GM19463 (cell line): ENCODE results near the gene DOK7.
"Not testable (repeated sequence)": the region's sequence is repeated elsewhere in the genome, so short reads cannot be mapped to it uniquely, and the experiment has no call there.

ENCODE experiments used
- ATAC-seq: cut with Tn5 transposase; IDR thresholded peaks from one replicate; pipeline ENCODE4 v1.9.1; 2021; ENCODE audit warnings: mild to moderate bottlenecking, moderate library complexity; ENCODE audit not compliant: unreplicated experiment

Gene DOK7

DNA sequence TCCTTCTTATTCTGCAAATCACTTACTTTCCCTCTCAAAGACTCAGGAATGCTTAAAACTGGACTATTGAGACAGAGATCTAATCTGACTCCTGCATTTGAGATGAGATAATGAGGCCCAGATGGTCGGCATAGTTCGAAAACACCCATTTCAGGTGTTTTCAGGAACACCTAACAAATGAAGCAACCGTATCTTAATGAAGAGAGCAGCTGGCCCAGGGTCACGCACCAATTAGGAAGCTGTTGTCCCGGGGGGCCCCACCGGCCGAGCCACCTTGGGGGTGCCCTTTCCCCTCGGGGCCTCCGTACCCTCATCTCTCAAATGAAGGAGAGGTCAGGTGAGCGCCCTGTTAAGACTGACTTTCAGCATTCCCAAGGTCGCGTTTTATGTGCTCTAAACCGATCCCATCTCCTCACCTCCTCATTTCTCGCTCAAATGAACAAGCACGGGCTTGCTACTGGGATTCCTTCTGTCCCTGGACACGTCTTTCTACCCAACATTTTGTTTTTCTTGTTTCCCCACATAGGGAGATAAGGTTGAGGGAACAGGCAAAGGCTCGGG, 68.3 kb downstream of the DOK7 start:
- no peak for ATAC-seq

DNA sequence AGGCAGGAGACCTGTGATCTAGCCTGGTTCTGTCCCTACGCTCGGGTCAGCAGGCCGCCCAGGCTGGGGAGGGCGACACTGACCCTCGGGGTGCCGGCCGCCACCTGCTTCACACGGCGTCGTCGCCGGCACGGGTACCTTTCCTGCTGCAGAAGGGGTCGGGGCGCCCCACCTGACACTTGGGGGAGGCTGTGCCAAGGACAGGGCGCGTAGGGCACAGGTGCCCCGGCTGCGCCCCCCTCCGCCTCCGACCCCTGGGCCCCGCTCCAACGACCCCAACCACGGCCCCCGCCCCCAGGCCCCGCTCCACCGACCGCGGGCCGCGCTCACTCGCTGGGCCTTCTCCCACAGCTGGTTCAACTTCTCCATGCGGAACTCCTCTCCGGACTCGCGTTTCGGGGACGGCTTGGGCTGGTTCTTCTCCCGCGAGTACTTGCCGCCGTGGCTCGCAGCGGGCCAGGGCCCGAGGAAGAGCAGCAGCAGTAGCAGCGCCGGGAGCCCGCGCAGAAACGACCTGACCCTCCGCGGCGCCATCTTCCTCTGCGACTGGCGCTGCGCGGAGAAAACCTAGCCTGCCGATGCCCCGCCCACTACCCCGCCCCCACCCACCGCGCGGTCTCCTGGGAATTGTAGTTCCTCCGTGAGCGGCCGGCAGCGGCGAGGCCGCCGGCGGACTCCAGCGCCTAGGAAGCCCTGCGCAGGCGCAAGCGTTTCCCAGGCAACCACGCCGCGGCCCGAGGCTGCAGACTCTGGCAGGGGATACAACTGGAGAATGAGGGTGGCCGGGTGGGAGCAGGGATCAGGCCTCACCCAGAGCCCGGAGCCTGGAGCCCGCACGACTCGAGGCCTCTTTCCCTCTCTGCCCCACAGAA, 69.0 kb downstream of the DOK7 start, which contains the start of gene LRPAP1:
LRPAP1 (minus strand) TSS at position 544 of the 872 bp plus-strand sequence; CDS start at position 534, 10 bp downstream.
- peak; percentile 84 for ATAC-seq

DNA sequence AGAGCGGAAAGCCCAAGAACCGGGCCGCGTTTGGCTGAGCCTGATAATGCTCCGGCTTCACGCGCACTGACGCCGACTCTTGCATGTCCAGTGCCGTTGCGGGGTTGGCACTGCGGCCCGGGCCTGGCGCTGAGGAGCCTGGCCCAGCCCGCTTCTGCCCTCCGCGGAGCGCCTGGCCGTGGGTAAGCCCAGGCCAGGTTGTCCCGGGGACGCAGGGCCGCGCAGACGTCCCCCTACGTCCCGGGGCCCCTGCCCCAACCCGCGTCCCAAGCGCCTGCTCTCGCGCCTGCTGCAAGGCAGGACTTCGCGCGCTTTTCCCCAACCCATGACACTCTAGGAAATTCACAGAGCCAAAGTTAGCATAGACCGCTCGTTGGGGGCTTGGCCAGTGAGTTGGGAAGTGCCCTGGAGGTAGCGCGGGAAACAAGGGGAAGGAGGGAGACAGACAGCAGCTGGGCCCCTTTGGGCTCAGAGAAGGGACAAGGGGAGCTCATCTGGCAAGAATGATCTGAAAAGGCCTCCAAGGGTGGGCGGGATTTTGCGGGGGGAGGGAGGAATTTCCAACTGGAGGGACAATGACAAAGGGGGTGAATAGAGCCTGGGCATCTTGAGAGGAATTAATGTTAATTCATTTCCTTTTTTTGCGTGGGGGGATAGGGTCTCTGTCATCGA, 69.8 kb downstream of the DOK7 start:
- peak; percentile 12 for ATAC-seq

DNA sequence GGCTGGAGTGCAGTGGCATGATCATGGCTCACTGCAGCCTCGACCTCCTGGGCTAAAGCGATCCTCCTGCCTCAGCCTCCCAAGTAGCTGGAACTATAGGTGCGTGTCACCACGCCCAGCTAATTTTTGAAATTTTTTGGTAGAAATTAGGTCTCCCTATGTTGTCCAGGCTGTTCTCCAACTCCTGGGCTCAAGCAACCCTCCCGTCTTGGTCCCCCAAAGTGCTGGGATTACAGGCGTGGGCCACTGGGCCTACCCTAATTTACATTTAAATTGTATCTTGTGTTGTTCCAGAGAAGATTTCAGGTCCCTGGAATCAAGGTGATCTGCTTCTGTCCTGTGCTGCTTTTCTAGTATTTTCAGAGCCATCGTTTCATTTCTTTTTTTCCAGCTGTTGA, 70.3 kb downstream of the DOK7 start:
- ATAC-seq = no peak

DNA sequence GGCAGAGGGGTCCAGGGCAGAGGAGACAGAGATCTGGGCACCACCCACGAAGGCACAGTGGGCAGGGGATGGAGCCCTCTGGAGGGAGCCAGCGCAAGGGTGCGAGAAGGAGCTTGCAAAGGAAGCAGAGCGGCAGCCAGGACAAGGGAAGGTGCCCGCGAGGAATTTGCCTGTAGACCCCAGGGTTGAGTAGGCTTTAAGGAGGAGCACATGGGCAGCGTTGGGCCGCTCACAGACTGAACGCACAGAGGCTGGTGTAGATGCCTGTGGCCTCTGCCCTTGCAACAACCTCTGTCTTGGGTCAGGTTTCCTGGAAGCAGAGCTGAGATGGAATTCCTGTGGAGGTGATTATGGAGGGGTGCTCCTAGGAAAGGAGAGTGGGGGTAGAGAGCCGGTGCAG, 72.7 kb downstream of the DOK7 start:
- ATAC-seq = not testable (repeated sequence)

DNA sequence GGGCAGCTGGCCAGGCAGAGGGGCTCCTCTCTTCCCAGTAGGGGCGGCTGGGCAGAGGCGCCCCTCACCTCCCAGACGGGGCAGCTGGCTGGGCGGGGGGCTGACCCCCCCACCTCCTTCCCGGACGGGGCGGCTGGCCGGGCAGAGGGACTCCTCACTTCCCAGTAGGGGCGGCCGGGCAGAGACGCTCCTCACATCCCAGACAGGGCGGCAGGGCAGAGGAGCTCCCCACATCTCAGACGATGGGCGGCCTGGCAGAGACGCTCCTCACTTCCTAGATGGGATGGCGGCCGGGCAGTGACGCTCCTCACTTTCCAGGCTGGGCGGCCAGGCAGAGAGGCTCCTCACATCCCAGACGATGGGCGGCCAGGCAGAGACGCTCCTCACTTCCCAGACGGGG, 75.8 kb downstream of the DOK7 start:
- ATAC-seq = not testable (repeated sequence)

DNA sequence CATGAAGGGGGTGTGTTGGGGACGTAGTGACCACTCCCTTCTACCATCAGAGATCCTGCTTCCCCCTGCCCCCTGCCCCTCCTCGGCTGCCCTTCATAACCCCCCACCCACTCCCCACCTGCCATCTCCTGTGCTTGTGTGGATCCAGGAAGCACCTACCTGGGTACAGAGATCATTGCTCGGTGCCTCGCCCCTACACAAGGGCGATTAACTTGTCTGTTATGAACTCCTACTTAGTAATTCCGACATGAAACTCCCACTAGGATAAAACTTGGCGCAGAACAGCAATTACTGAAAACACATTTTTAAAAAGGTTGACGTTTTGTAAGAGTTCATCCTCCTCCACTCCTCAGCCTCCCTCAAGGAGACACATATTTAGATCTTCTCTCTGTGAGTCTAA, 80.3 kb downstream of the DOK7 start:
- not testable (repeated sequence) for ATAC-seq
